Uterus (tissue), 4 donors: ENCODE results near the gene QARS1. TPM values are rescaled to one million over a fixed set of nuclear protein-coding genes. Genes with fewer than 3 reads are reported as not detected.

ENCODE experiments used
- DNase-seq, 2 donors: peaks; one replicate each; pipeline ENCODE4 v3.0.0-alpha.2; 2019 to 2020
- H3K27ac ChIP-seq, 2 donors: fragments of 200-600 bp; sonication (generic); 1 replicate in 1 of 2; 2 replicates in 1 of 2; pipeline ENCODE4 v1.5.1; 2016 to 2018
- H3K27me3 ChIP-seq, 2 donors: fragments of 200-600 bp; sonication (generic); one replicate each; pipeline ENCODE4 v1.5.1; 2018 to 2019; ENCODE audit warnings: control low read depth in 1 of 2
- H3K36me3 ChIP-seq, 2 donors: fragments of 200-600 bp; sonication (generic); one replicate each; pipeline ENCODE4 v1.5.1; 2019; ENCODE audit warnings: control low read depth in 1 of 2
- H3K4me1 ChIP-seq, 2 donors: fragments of 200-600 bp; sonication (generic); one replicate each; pipeline ENCODE4 v1.5.1; 2018 to 2019; ENCODE audit warnings: control low read depth in 1 of 2
- H3K4me3 ChIP-seq, 2 donors: fragments of 200-600 bp; sonication (generic); 1 replicate in 1 of 2; 2 replicates in 1 of 2; pipeline ENCODE4 v1.5.1; 2018 to 2019; ENCODE audit warnings: mild to moderate bottlenecking in 1 of 2
- H3K9me3 ChIP-seq, 2 donors: fragments of 200-600 bp; sonication (generic); one replicate each; pipeline ENCODE4 v1.5.1; 2019; ENCODE audit warnings: control low read depth in 1 of 2
- POLR2A ChIP-seq, 2 donors: fragments of 450-650 bp; IDR thresholded peaks; one replicate each; pipeline ENCODE4 v1.6.1; 2016; ENCODE audit warnings: antibody characterized with exemption in 2 of 2, mild to moderate bottlenecking in 1 of 2, moderate library complexity in 1 of 2
- intact Hi-C: fragments of 100-400 bp; cut with DNase I; formaldehyde crosslinking; loops from one replicate; pipeline ENCODE4 v1.15.1; 2023; ENCODE audit warnings: low total_unique reads
- total RNA-seq, 4 donors: library from RNA; depleted of rRNA in 3 of 4; stranded (reverse); fragments of >200 nt in 3 of 4; gene quantifications; one replicate each; pipeline versions ENCODE4 v1.1.0 to v1.2.4, GENCODE V29; 2014 to 2023
- TF ChIP-seq, protein P1 (sequence below), 4 experiments: fragments of 200-600 bp in 2 of 4; fragments of 450-650 bp in 2 of 4; sonication (generic) in 2 of 4; IDR thresholded peaks; one replicate each; pipeline ENCODE4 v1.5.1; 2016 to 2019; ENCODE audit warnings: antibody characterized with exemption in 4 of 4, mild to moderate bottlenecking in 2 of 4, moderate library complexity in 1 of 4
- donor health status: DM: yes; HTN: yes; CAD: no.

The QARS1 gene
- total RNA-seq, 4 donors from 2014 or later, result 124 to 280 (median 161) TPM

GRCh38 chr3:49081429-49081828 is 23.1 kb downstream of the QARS1 start:
- TF ChIP-seq, protein P1, sequence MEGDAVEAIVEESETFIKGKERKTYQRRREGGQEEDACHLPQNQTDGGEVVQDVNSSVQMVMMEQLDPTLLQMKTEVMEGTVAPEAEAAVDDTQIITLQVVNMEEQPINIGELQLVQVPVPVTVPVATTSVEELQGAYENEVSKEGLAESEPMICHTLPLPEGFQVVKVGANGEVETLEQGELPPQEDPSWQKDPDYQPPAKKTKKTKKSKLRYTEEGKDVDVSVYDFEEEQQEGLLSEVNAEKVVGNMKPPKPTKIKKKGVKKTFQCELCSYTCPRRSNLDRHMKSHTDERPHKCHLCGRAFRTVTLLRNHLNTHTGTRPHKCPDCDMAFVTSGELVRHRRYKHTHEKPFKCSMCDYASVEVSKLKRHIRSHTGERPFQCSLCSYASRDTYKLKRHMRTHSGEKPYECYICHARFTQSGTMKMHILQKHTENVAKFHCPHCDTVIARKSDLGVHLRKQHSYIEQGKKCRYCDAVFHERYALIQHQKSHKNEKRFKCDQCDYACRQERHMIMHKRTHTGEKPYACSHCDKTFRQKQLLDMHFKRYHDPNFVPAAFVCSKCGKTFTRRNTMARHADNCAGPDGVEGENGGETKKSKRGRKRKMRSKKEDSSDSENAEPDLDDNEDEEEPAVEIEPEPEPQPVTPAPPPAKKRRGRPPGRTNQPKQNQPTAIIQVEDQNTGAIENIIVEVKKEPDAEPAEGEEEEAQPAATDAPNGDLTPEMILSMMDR (IDR thresholded peaks at IDR 0.05), result no peak
- TF ChIP-seq POLR2A (IDR thresholded peaks at IDR 0.05), result no peak
- Histone ChIP-seq H3K27ac (no peak overlapping the region), H3K4me3 (no peak overlapping the region), H3K36me3 (no peaks in the 10 kb centered on the region), H3K27me3 (no peaks in the 10 kb centered on the region), H3K9me3 (no peaks in the 10 kb centered on the region), H3K4me1 (no peaks in the 10 kb centered on the region)
- no peak for DNase-seq
- intact Hi-C loops, result no loop called here

- Histone ChIP-seq H3K4me3 (no peak overlapping the region), H3K27ac (no peak overlapping the region), H3K36me3 (no peaks in the 10 kb centered on the region), H3K9me3 (no peaks in the 10 kb centered on the region), H3K27me3 (no peaks in the 10 kb centered on the region), H3K4me1 (no peaks in the 10 kb centered on the region)
- no peak for TF ChIP-seq POLR2A (IDR thresholded peaks at IDR 0.05)
- TF ChIP-seq, protein P1 (IDR thresholded peaks at IDR 0.05), result no peak
- intact Hi-C loops, result no loop called here
- DNase-seq, result no peak
These were observed 25.3 kb downstream of the QARS1 start for GRCh38 chr3:49079270-49079669.

- Histone ChIP-seq H3K4me3 (no peak overlapping the region), H3K9me3 (no peaks in the 10 kb centered on the region), H3K4me1 (no peaks in the 10 kb centered on the region), H3K27me3 (no peaks in the 10 kb centered on the region), H3K36me3 (no peaks in the 10 kb centered on the region), H3K27ac (no peak overlapping the region)
- intact Hi-C loops, result no loop called here
- no peak for DNase-seq
- no peak for TF ChIP-seq POLR2A (IDR thresholded peaks at IDR 0.05)
- TF ChIP-seq, protein P1 (IDR thresholded peaks at IDR 0.05), result no peak
These were observed 27.9 kb downstream of the QARS1 start for GRCh38 chr3:49076646-49077045.

- no peak overlapping the region for H3K4me3 ChIP-seq
- no peaks in the 10 kb centered on the region for H3K36me3 ChIP-seq
- no peaks in the 10 kb centered on the region for H3K9me3 ChIP-seq
- no peak for DNase-seq
- H3K4me1 ChIP-seq, result no peaks in the 10 kb centered on the region
- H3K27ac ChIP-seq, result no peak overlapping the region
- intact Hi-C loops, result no loop called here
- TF ChIP-seq, protein P1 (IDR thresholded peaks at IDR 0.05), result no peak
- TF ChIP-seq POLR2A (IDR thresholded peaks at IDR 0.05), result no peak
- no peaks in the 10 kb centered on the region for H3K27me3 ChIP-seq
These were observed 28.4 kb downstream of the QARS1 start for GRCh38 chr3:49076116-49076515.

DNA sequence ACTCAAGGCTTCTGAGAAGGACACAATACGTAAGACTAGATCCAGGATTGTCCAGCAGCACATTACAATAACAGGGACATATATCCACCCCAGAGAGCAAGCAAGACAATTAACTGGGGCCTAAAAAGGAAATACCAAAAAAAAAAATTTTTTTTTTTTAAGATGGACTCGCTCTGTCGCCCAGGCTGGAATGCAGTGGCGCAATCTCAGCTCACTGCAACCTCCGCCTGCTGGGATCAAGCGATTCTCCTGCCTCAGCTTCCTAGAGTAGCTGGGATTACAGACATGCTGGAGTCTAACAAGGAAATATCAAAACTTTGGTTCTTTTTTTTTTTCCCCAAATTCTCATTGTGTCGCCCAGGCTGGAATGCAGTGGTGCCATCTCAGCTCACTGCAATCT is 46.5 kb downstream of the QARS1 start:
- Histone ChIP-seq H3K27me3 (no peaks in the 10 kb centered on the region), H3K4me1 (no peaks in the 10 kb centered on the region), H3K4me3 (no peak overlapping the region), H3K36me3 (no peaks in the 10 kb centered on the region), H3K27ac (no peak overlapping the region), H3K9me3 (no peaks in the 10 kb centered on the region)
- TF ChIP-seq, protein P1 (IDR thresholded peaks at IDR 0.05), result no peak
- no peak for TF ChIP-seq POLR2A (IDR thresholded peaks at IDR 0.05)
- intact Hi-C loops, result no loop called here
- no peak for DNase-seq
